ENCODE measurements around the gene ODR4. TPM values are rescaled to one million over a fixed set of nuclear protein-coding genes. Genes with fewer than 3 reads are reported as not detected.

The ODR4 gene
- 10 to 100 TPM in 4 of 5 donors, 1 to 10 TPM in 1; 8.8 to 44.2 (median 13.5) TPM for total RNA-seq
- polyA plus RNA-seq = 10 to 100 TPM in 1 of 3 donors, 1 to 10 TPM in 2; 6.1 to 10.2 (median 9.8) TPM
- long read RNA-seq, donor 1 = 0 reads
- long read RNA-seq, donor 2 = 0 reads
- long read RNA-seq, donor 3 = 0 reads
- long read RNA-seq, donor 4 = 0 reads
- long read RNA-seq, donor 5, partial matches to known transcripts = 0 of 1 reads
- long read RNA-seq, donor 5, other reads (novel, unspliced or antisense) = 0 of 1 reads
- long read RNA-seq, donor 6 = 0 reads
- long read RNA-seq, donor 7 = 0 reads
- long read RNA-seq, donor 8, partial matches to known transcripts = 7 of 7 reads
- long read RNA-seq, donor 8, other reads (novel, unspliced or antisense) = 0 of 7 reads
- long read RNA-seq, donor 9, partial matches to known transcripts = 0 of 1 reads
- long read RNA-seq, donor 9, other reads (novel, unspliced or antisense) = 0 of 1 reads
- long read RNA-seq, donor 10 = 0 reads

- H3K27ac ChIP-seq = peak within 1 kb of the TSS; percentile 96 to 98 (median 98)
- TF ChIP-seq, protein P1, sequence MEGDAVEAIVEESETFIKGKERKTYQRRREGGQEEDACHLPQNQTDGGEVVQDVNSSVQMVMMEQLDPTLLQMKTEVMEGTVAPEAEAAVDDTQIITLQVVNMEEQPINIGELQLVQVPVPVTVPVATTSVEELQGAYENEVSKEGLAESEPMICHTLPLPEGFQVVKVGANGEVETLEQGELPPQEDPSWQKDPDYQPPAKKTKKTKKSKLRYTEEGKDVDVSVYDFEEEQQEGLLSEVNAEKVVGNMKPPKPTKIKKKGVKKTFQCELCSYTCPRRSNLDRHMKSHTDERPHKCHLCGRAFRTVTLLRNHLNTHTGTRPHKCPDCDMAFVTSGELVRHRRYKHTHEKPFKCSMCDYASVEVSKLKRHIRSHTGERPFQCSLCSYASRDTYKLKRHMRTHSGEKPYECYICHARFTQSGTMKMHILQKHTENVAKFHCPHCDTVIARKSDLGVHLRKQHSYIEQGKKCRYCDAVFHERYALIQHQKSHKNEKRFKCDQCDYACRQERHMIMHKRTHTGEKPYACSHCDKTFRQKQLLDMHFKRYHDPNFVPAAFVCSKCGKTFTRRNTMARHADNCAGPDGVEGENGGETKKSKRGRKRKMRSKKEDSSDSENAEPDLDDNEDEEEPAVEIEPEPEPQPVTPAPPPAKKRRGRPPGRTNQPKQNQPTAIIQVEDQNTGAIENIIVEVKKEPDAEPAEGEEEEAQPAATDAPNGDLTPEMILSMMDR (IDR thresholded peaks at IDR 0.05) = peak in 6 of 7 experiments; percentile 32 to 99 (median 90)
- TF ChIP-seq POLR2AphosphoS5 (IDR thresholded peaks at IDR 0.05) = peak; percentile 88 to 89 (median 89)
- TF ChIP-seq EP300 (IDR thresholded peaks at IDR 0.05) = no peak
- peak in 1 of 4 donors; percentile 55 for TF ChIP-seq POLR2A (IDR thresholded peaks at IDR 0.05)
- H3K4me1 ChIP-seq = peaks cover 11 to 65% (median 46%) of the 10 kb centered on the region in 4 donors
- H3K9me3 ChIP-seq = no peaks in the 10 kb centered on the region
- 0 to 1% (median 0%) methylated on average over 46 to 60 of the region's 60 CpGs for WGBS, 5 donors
- intact Hi-C loops (cut with DNase I; ENCODE audit: low total_unique reads) = no loop called here
- no peaks in the 10 kb centered on the region for H3K27me3 ChIP-seq
- peak within 1 kb of the TSS; percentile 84 to 89 (median 86) for H3K4me3 ChIP-seq
- DNase-seq = peak; percentile 98 to 99
- H3K36me3 ChIP-seq = peaks cover 4 to 35% (median 32%) of the 10 kb centered on the region in 4 donors
These were observed at the start of gene ODR4, which contains the start of gene TPR for GRCh38 chr1:186375152-186375928. Gene ODR4, plus strand, starts transcription at chr1:186375838. Its CDS starts 3,948 bp downstream, at chr1:186379786. Gene TPR, minus strand, starts transcription at chr1:186375253. Its CDS starts 225 bp downstream, at chr1:186375028.

- 86 to 91% (median 90%) methylated on average over 1 of the region's 1 CpG for WGBS, 5 donors
- TF ChIP-seq, protein P1 (IDR thresholded peaks at IDR 0.05) = no peak
- no peak for TF ChIP-seq EP300 (IDR thresholded peaks at IDR 0.05)
- no peak for TF ChIP-seq POLR2A (IDR thresholded peaks at IDR 0.05)
- H3K4me3 ChIP-seq = no peak overlapping the region
- no peaks in the 10 kb centered on the region for H3K4me1 ChIP-seq
- no peaks in the 10 kb centered on the region for H3K9me3 ChIP-seq
- no peak overlapping the region for H3K27ac ChIP-seq
- H3K27me3 ChIP-seq = no peaks in the 10 kb centered on the region
- intact Hi-C loops (cut with DNase I; ENCODE audit: low total_unique reads) = no loop called here
- H3K36me3 ChIP-seq = peaks cover 53 to 96% (median 95%) of the 10 kb centered on the region in 4 donors
- DNase-seq = no peak
These were observed 49.6 kb upstream of the ODR4 start for GRCh38 chr1:186326009-186326408.

GRCh38 chr1:186327331-186327730 lies 48.3 kb upstream of the ODR4 start:
- WGBS, 5 donors = 93 to 100% (median 96%) methylated on average over 1 of the region's 1 CpG
- no peak for DNase-seq
- H3K9me3 ChIP-seq = no peaks in the 10 kb centered on the region
- no peaks in the 10 kb centered on the region for H3K4me1 ChIP-seq
- TF ChIP-seq EP300 (IDR thresholded peaks at IDR 0.05) (no peak), POLR2A (IDR thresholded peaks at IDR 0.05) (no peak), POLR2AphosphoS5 (IDR thresholded peaks at IDR 0.05) (no peak)
- TF ChIP-seq, protein P1 (IDR thresholded peaks at IDR 0.05) = no peak
- H3K27ac ChIP-seq = no peak overlapping the region
- H3K27me3 ChIP-seq = no peaks in the 10 kb centered on the region
- H3K36me3 ChIP-seq = peaks cover 56 to 96% (median 95%) of the 10 kb centered on the region in 4 donors
- intact Hi-C loops (cut with DNase I; ENCODE audit: low total_unique reads) = no loop called here
- no peak overlapping the region for H3K4me3 ChIP-seq

DNA sequence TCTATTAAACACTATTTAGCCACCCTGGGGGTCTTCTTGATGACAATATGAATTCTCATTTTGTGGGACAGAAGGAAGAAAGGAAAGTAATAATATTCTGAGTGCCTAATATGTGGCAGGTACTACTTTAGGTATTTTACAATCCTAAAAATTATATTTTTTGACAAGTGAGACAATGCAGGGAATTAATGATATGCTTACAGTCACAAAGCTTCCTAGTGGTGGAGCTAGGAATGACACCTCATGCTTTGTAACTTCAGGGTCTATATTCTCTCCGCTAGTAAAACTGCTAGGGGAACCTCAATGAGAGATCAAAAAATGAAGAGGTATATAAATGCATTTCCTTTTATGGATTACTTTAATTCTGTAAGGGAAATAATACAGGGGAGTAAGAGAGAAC lies 44.9 kb upstream of the ODR4 start:
- H3K9me3 ChIP-seq = no peaks in the 10 kb centered on the region
- TF ChIP-seq, protein P1 (IDR thresholded peaks at IDR 0.05) = peak in 1 of 7 experiments; percentile 11
- TF ChIP-seq POLR2A (IDR thresholded peaks at IDR 0.05) = no peak
- H3K27me3 ChIP-seq = no peaks in the 10 kb centered on the region
- DNase-seq = no peak
- no peak overlapping the region for H3K27ac ChIP-seq
- intact Hi-C loops (cut with DNase I; ENCODE audit: low total_unique reads) = no loop called here
- H3K4me1 ChIP-seq = no peaks in the 10 kb centered on the region
- peaks cover 65 to 96% (median 95%) of the 10 kb centered on the region in 4 donors for H3K36me3 ChIP-seq
- WGBS, 5 donors = 92 to 100% (median 94%) methylated on average over 1 of the region's 1 CpG
- no peak overlapping the region for H3K4me3 ChIP-seq
